ENCODE measurements around the gene MEMO1.

- TF ChIP-seq, protein P1, sequence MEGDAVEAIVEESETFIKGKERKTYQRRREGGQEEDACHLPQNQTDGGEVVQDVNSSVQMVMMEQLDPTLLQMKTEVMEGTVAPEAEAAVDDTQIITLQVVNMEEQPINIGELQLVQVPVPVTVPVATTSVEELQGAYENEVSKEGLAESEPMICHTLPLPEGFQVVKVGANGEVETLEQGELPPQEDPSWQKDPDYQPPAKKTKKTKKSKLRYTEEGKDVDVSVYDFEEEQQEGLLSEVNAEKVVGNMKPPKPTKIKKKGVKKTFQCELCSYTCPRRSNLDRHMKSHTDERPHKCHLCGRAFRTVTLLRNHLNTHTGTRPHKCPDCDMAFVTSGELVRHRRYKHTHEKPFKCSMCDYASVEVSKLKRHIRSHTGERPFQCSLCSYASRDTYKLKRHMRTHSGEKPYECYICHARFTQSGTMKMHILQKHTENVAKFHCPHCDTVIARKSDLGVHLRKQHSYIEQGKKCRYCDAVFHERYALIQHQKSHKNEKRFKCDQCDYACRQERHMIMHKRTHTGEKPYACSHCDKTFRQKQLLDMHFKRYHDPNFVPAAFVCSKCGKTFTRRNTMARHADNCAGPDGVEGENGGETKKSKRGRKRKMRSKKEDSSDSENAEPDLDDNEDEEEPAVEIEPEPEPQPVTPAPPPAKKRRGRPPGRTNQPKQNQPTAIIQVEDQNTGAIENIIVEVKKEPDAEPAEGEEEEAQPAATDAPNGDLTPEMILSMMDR (conservative IDR thresholded peaks at IDR 0.05; ENCODE audit: low read depth, low read length): no peak
- TF ChIP-seq FOS (IDR thresholded peaks at IDR 0.05; ENCODE audit: low read depth, low read length) (no peak), POLR2A (IDR thresholded peaks at IDR 0.05; ENCODE audit: low read depth, low read length) (no peak), MAZ (IDR thresholded peaks at IDR 0.05; ENCODE audit: borderline replicate concordance, low read depth, low read length) (no peak)
Measured at GRCh38 chr2:31923662-31924061, 87.1 kb downstream of the MEMO1 start.

Measured in IMR-90 (cell line).